Osteocyte (in vitro differentiated cells): ENCODE measurements around the gene FANCB. TPM values are rescaled to one million over a fixed set of nuclear protein-coding genes. Genes with fewer than 3 reads are reported as not detected.

ENCODE experiments used
- DNase-seq: peaks from one replicate; pipeline ENCODE4 v3.0.0; 2021; ENCODE audit warnings: mixed read lengths; ENCODE audit not compliant: unreplicated experiment; ENCODE audit errors: extremely low spot score
- H3K27ac Mint-ChIP-seq: one replicate; pipeline ENCODE4 v1.8.0; 2021; ENCODE audit warnings: mild to moderate bottlenecking, mixed read lengths; ENCODE audit not compliant: unreplicated experiment
- H3K27me3 Mint-ChIP-seq: one replicate; pipeline ENCODE4 v1.8.0; 2021; ENCODE audit warnings: mixed read lengths; ENCODE audit not compliant: unreplicated experiment
- H3K36me3 Mint-ChIP-seq: one replicate; pipeline ENCODE4 v1.8.0; 2021; ENCODE audit warnings: mixed read lengths; ENCODE audit not compliant: unreplicated experiment
- H3K4me1 Mint-ChIP-seq: one replicate; pipeline ENCODE4 v1.8.0; 2021; ENCODE audit warnings: mixed read lengths; ENCODE audit not compliant: unreplicated experiment
- H3K4me3 Mint-ChIP-seq: one replicate; pipeline ENCODE4 v1.8.0; 2021; ENCODE audit warnings: mild to moderate bottlenecking, moderate library complexity, mixed read lengths; ENCODE audit not compliant: unreplicated experiment
- H3K9me3 Mint-ChIP-seq: one replicate; pipeline ENCODE4 v1.8.0; 2021; ENCODE audit warnings: mixed read lengths; ENCODE audit not compliant: unreplicated experiment
- CTCF ChIP-seq: fragments of 200-600 bp; sonication (generic); IDR thresholded peaks from 2 replicates; pipeline ENCODE4 v1.5.0; 2021; ENCODE audit warnings: antibody characterized with exemption, mild to moderate bottlenecking, moderate library complexity
- total RNA-seq: library from RNA; stranded (reverse); gene quantifications from 2 replicates; pipeline ENCODE4 v1.2.1, GENCODE V29; 2021

The FANCB gene
- total RNA-seq, 1 donor from 2014 or later = 2.9 TPM

- H3K36me3 Mint-ChIP-seq = peaks cover 20% of the 10 kb centered on the region
- H3K9me3 Mint-ChIP-seq = peaks cover 18% of the 10 kb centered on the region
- no peak for DNase-seq
- H3K27me3 Mint-ChIP-seq = no peaks in the 10 kb centered on the region
- no peak overlapping the region for H3K27ac Mint-ChIP-seq
- peaks cover 7% of the 10 kb centered on the region for H3K4me1 Mint-ChIP-seq
- TF ChIP-seq CTCF = no peak
- no peak overlapping the region for H3K4me3 Mint-ChIP-seq
These were observed 24.2 kb upstream of the FANCB start for GRCh38 chrX:14897042-14897441.

GRCh38 chrX:14896273-14896672, 23.4 kb upstream of the FANCB start:
- H3K27me3 Mint-ChIP-seq = no peaks in the 10 kb centered on the region
- peaks cover 5% of the 10 kb centered on the region for H3K4me1 Mint-ChIP-seq
- TF ChIP-seq CTCF = no peak
- DNase-seq = no peak
- peaks cover 20% of the 10 kb centered on the region for H3K36me3 Mint-ChIP-seq
- H3K9me3 Mint-ChIP-seq = peaks cover 19% of the 10 kb centered on the region
- H3K27ac Mint-ChIP-seq = no peak overlapping the region
- no peak overlapping the region for H3K4me3 Mint-ChIP-seq

GRCh38 chrX:14886252-14886651, 13.4 kb upstream of the FANCB start:
- H3K36me3 Mint-ChIP-seq = peaks cover 2% of the 10 kb centered on the region
- H3K9me3 Mint-ChIP-seq = peaks cover 6% of the 10 kb centered on the region
- H3K27me3 Mint-ChIP-seq = no peaks in the 10 kb centered on the region
- no peak for DNase-seq
- H3K27ac Mint-ChIP-seq = no peak overlapping the region
- no peak overlapping the region for H3K4me3 Mint-ChIP-seq
- H3K4me1 Mint-ChIP-seq = peaks cover 10% of the 10 kb centered on the region
- no peak for TF ChIP-seq CTCF

- peaks cover 2% of the 10 kb centered on the region for H3K36me3 Mint-ChIP-seq
- DNase-seq = no peak
- H3K4me1 Mint-ChIP-seq = no peaks in the 10 kb centered on the region
- no peak for TF ChIP-seq CTCF
- H3K4me3 Mint-ChIP-seq = no peak overlapping the region
- H3K9me3 Mint-ChIP-seq = peaks cover 6% of the 10 kb centered on the region
- H3K27me3 Mint-ChIP-seq = no peaks in the 10 kb centered on the region
- H3K27ac Mint-ChIP-seq = no peak overlapping the region
These were observed 11.8 kb upstream of the FANCB start for GRCh38 chrX:14884714-14885113.

GRCh38 chrX:14883826-14884225, 11.0 kb upstream of the FANCB start:
- no peak for TF ChIP-seq CTCF
- Mint-ChIP-seq H3K36me3 (peaks cover 2% of the 10 kb centered on the region), H3K4me1 (no peaks in the 10 kb centered on the region), H3K4me3 (no peak overlapping the region), H3K27ac (no peak overlapping the region), H3K9me3 (peaks cover 3% of the 10 kb centered on the region), H3K27me3 (no peaks in the 10 kb centered on the region)
- no peak for DNase-seq
